Raji (cell line): ENCODE results near the gene PIK3R2.

Experiments
- POLR2A ChIP-seq: IDR thresholded peaks from 2 replicates; pipeline ENCODE4 v1.6.1; 2011; ENCODE audit warnings: low read depth, low read length, control low read depth; ENCODE audit not compliant: insufficient read depth

Gene PIK3R2

DNA sequence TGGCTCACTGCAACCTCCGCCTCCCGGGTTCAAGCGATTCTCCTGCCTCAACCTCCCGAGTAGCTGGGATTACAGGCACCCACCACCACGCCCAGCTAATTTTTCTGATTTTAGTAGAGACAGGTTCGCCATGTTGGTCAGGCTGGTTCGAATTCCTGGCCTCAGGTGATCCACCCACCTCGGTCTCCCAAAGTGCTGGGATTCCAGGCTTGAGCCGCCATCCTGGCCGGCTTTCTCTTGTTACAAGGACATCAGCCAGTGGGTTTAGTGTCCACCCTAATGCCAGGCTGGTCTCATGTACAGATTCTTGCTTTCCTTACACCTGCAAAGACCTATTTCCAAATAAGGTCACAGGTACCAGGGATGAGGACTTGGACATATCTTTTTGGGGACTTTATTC is 6.8 kb downstream of the PIK3R2 start:
- TF ChIP-seq POLR2A, result no peak

DNA sequence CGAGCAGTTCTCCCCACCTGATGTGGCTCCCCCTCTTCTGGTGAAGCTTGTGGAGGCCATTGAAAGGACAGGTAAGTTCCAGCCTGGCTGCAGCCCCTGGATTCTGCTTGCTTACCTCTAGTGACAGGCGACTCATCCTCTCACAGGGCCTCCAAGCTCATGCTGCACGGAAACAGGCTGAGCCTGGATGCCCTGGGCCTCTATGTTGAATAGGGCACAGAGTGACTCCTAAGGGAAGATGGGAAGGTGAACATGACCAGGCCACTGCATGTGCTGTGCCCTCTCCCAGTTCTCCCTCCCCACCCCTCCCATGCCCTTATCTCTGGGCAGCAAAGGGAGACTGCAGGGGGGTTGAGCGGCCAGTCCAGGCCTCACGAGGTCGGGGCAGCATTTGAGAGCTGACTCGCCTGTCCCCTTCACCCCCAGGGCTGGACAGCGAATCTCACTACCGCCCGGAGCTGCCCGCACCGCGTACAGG is 7.6 kb downstream of the PIK3R2 start:
- no peak for TF ChIP-seq POLR2A

DNA sequence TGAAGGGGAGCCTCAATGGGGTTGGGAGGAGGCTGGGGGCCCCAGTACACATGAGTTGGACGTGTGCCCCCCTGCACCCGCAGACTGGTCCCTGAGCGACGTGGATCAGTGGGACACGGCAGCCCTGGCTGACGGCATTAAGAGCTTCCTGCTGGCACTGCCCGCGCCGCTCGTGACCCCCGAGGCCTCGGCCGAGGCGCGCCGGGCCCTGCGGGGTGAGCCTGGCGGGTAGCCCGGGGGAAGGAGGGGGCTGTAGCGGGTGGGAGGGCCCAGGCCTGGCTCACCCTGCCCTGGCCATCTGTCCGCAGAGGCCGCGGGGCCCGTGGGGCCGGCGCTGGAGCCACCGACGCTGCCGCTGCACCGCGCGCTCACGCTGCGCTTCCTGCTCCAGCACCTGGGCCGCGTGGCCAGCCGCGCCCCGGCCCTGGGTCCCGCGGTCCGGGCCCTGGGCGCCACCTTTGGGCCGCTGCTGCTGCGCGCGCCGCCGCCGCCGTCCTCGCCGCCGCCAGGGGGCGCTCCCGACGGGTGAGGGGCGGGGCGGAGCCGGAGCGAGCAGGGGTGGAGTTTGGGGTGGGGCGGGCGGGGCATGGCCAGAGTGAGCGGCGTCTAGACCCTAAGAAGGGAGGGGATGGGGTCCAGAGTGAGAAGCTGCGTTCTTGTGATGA is 8.1 kb downstream of the PIK3R2 start:
- peak; percentile 48; the same call in 1 of the 2 replicates for TF ChIP-seq POLR2A

DNA sequence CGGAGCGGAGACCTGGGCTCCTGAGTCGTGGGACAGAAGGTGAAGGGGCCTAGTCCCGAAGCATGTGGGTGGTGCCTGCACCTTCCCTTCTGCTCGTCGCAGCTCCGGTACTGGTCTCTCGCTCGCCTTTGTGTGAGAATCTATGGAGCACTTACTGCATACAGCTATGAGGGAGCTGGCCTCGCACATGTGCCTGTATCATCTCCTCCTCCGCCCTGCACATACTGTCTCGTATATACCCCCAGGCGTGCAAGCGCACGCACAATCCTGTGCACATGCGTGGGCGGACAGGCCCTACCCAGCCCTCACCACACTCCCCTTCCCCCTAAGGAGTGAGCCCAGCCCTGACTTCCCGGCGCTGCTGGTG is 8.7 kb downstream of the PIK3R2 start:
- TF ChIP-seq POLR2A, result no peak

DNA sequence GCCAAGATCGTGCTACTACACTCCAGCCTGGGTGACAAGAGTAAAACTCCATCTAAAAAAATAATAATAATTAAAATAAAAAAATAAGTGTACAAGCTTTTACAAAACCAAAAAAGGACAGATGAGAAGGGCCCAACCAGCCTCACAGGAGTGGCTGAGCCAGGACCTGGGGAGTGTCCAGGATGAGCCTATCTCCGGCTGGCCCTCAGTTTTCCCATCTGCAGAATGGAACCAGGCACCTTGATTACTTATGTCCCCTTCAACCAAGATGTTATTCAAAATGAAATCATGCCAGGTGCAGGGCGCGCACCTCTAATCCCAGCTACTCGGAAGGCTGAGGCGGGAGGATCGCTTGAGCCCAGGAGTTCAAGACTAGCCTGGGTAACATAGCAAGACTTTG is 11.1 kb downstream of the PIK3R2 start:
- TF ChIP-seq POLR2A, result no peak

DNA sequence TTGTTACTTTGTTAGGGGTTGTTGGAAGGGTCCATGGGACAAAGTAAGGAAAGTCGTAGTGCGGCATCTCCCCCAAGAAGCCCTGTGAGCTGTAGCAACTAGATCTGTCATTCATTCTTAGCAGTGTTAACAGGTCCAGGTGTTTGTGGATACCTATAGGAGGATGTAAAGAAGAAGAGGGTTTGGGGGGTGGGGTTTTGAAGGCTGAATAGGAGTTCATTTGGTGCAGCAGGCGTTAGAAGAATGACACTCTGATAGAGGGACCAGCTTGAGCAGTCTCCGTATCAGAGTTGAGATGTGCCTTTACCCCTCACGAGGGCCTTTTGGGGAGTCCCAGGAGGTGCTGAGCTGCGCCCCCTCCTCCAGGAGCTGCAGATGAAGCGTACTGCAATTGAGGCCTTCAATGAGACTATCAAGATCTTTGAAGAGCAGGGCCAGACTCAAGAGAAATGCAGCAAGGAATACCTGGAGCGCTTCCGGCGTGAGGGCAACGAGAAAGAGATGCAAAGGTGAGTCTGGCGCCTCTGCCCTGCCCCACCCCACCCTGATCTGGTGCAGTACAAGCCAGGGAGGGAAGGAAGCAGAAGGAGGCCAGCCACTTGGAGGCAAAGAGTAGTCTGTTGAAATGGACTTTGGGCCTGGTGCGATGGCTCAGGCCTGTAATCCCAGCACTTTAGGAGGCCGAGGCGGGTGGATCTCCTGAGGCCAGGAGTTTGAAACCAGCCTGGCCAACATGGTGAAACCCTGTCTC is 13.0 kb downstream of the PIK3R2 start:
- TF ChIP-seq POLR2A, result no peak

DNA sequence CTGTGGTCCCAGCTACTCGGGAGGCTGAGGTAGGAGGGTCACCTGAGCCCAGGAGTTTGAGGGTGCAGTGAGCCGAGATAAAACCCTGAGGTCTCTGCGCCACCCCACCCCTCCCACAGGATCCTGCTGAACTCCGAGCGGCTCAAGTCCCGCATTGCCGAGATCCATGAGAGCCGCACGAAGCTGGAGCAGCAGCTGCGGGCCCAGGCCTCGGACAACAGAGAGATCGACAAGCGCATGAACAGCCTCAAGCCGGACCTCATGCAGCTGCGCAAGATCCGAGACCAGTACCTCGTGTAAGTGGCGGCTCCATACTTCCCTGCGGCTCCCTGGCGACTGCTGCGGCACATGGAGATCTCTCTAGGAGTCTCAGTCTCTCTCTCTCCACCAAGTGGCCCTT is 14.0 kb downstream of the PIK3R2 start:
- TF ChIP-seq POLR2A, result no peak

DNA sequence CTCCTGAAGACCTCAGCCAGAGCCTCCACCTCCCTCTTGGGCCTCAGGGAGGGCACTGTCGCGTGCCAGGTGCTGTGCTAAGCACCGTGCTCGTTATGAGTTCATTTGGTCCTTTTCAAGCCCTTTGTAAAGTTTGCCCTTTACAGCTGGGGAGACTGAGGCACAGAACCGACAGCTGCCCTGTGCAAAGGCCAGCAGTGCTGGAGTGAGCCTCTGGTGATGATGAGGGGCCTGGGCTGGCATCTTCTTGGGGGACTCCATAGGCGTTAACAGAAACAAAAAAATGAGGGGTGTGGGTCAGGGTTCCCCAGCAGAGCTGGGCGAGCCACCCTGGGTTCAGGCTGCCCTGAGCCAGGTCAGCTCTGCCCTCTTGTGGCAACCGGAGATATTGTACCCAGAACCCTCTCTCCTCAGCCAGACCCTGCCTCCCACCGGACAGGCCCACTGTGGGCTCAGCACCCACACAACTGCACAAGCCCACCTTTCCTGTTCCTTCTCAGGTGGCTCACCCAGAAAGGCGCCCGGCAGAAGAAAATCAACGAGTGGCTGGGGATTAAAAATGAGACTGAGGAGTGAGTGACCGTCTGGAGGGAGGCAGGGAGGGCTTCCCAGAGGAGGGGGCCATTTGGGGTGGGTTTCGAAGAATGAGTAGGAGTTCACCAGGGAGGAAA is 15.1 kb downstream of the PIK3R2 start:
- no peak; the same call in 1 of the 2 replicates for TF ChIP-seq POLR2A

DNA sequence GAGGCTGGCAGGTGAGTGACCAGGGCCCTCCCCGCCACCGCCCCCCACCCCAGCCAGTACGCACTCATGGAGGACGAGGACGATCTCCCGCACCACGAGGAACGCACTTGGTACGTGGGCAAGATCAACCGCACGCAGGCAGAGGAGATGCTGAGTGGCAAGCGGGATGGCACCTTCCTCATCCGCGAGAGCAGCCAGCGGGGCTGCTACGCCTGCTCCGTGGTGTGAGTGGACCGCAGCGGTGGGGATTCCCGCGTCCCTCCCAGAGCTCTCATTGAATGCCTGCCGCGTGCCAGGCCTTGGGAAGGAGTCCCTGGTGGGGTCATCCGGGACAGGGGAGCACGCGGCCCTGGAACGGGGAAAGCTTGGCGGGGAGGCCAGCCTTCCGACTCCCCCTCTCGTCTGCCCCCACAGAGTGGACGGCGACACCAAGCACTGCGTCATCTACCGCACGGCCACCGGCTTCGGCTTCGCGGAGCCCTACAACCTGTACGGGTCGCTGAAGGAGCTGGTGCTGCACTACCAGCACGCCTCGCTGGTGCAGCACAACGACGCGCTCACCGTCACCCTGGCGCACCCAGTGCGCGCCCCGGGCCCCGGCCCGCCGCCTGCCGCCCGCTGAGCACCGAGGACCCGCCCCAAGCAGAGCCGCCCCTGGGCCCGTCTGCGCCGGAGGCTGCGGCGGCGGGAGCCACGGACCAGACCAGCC is 15.9 kb downstream of the PIK3R2 start:
- no peak for TF ChIP-seq POLR2A

DNA sequence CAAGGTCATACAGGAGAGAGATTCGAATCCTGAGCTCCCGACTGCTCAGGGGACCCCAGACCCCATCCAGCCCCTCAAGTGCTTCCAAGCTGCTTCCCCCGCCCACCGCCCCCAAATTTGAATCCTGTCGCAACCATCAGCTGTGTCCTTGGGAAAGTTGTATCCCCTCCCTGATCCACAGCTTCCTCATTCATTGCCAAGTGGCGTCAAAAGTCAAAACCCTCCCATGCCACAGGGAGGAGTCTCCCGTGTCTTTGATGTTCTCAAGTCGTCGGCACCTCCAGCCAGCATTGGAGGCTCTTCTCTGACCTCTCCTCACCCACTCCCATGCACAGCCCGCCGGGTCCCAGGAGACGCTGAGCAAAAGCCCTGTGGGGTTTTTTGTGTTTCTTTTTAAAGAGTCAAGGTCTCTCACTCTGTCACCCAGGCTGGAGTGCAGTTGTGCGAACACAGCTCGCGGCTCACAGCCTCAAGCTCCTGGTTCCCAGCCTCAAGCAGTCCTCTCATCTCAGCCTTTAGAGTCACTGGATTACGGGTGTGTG is 17.8 kb downstream of the PIK3R2 start:
- 0 out of 2 replicates have a peak, but pooled peaks have one; percentile 32 for TF ChIP-seq POLR2A

DNA sequence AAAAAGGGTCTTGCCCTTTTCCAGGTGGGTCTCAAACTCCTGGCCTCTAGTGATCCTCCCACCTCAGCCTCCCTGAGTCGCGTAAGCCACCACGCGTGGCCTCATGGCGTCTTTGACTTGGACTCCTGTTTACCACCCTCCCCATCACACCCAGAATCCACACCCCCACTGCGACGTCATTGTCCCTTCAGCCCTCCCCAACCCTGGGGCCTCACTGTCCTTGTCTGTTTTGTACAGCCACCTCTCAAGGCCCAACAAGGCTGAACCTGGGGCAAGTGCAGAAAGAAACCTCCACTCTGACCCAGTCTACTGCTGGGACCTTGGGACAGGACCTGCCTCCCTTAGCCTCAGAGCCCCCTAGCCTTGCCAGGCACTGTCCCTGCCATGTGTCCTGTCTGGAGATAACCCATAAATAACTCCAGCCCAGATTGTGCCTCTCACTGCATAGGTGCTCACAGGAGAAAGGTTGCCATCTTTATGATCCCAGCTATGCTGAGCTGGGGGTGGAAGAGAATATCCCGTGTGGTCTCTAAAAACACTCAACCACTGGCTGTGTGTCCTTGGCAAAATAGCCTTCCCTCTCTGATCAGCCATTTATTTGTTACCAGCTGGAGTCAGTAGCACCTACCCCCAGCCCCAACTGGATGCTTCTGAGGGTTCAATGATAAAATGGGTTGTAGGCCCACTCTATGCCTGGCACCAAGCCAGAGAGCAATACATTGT is 18.8 kb downstream of the PIK3R2 start:
- peak; percentile 43; the same call in 1 of the 2 replicates for TF ChIP-seq POLR2A

DNA sequence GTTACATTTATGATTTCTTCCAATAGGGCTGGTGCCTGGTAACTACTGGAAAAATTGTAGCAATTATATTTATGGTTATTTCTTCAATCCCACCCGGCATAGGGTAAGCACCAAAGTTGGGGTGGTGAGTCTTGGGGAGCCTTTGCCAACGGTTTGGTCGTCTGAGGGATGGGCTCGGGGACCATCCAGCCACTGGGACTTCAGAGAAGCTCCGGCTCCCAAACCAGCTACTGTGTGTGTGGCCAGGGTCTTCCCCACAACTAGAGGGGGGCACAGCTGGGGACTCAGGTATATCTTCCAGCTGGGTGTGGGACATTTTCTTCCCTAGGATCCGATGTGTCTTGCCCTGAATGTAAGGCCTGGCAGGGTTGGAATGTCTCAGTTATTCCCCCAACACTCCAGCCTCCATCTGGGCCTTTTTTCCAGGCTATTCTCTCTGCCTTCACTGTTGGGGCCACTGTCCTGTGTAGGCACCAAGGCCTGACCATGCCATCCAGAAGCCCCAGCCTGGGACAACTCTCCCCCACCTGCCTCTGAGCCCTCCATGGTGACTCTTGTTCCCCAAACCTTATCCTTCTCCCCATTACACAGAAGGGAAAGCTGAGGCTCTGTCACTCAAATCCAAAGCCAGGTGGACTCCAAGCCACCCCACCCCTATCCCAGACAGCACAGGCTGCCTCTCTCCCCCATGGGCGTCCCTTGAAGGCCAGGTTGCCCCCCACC is 19.5 kb downstream of the PIK3R2 start:
- TF ChIP-seq POLR2A, result no peak

DNA sequence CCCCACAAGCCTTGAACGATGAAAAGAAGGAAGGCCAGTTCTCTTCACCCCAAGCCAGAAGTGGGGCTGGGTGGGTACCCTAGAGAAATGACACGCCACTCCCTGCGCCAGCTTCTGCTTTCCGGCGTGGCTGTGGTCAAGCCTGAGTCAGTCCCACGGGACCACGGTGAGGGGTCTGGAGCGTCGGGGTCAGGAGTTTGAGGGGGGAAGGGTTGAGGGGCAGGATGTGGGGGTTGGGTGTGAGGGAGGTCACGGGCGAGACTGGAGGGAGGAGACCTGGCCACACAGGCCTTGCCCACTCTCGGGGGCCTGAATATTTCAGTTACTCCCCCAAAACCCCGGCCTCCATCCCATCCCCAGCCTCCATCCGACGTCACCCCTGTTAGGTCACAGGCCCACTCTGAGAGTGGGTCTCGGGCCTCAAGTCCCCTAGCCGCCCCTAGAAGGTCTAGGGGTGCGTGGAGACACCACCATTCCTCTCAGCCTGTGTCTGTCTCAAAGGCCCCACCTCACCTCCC is 20.1 kb downstream of the PIK3R2 start:
- no peak for TF ChIP-seq POLR2A
